HG02884 (cell line): ENCODE results near the gene BCO2.

Source experiments
- ATAC-seq: cut with Tn5 transposase; IDR thresholded peaks from one replicate; pipeline ENCODE4 v1.9.1; 2021; ENCODE audit warnings: mild to moderate bottlenecking, moderate library complexity; ENCODE audit not compliant: unreplicated experiment

Gene BCO2

GRCh38 chr11:112213753-112214152, 38.4 kb downstream of the BCO2 start:
- no peak for ATAC-seq

GRCh38 chr11:112215621-112216020, 40.3 kb downstream of the BCO2 start:
- ATAC-seq: no peak

- ATAC-seq: no peak
Measured at GRCh38 chr11:112216561-112217105, 41.3 kb downstream of the BCO2 start.

GRCh38 chr11:112219476-112220232, 44.3 kb downstream of the BCO2 start:
- peak; percentile 99 for ATAC-seq

GRCh38 chr11:112221274-112221835, 46.0 kb downstream of the BCO2 start:
- ATAC-seq: no peak

GRCh38 chr11:112222303-112222702, 47.0 kb downstream of the BCO2 start:
- ATAC-seq: no peak

GRCh38 chr11:112223121-112223520, 47.8 kb downstream of the BCO2 start:
- ATAC-seq: no peak

- no peak for ATAC-seq
Measured at GRCh38 chr11:112223754-112224532, 48.6 kb downstream of the BCO2 start.

GRCh38 chr11:112225753-112226061, 50.4 kb downstream of the BCO2 start:
- ATAC-seq: no peak

- peak; percentile 90 for ATAC-seq
Measured at GRCh38 chr11:112226062-112226830, 50.9 kb downstream of the BCO2 start, which contains the start of gene PTS. Gene PTS (plus strand): TSS chr11:112226428. CDS start chr11:112226444, 16 bp downstream.

GRCh38 chr11:112226831-112227401, 51.6 kb downstream of the BCO2 start:
- ATAC-seq: peak; percentile 53

- no peak for ATAC-seq
Measured at GRCh38 chr11:112227471-112227870, 52.2 kb downstream of the BCO2 start.

GRCh38 chr11:112228706-112229105, 53.4 kb downstream of the BCO2 start:
- no peak for ATAC-seq

- no peak for ATAC-seq
Measured at GRCh38 chr11:112229159-112229558, 53.8 kb downstream of the BCO2 start.

GRCh38 chr11:112229746-112230433, 54.6 kb downstream of the BCO2 start:
- ATAC-seq: no peak

- ATAC-seq: no peak
Measured at GRCh38 chr11:112231952-112232351, 56.6 kb downstream of the BCO2 start.

- ATAC-seq: no peak
Measured at GRCh38 chr11:112235750-112236390, 60.6 kb downstream of the BCO2 start.

- ATAC-seq: no peak
Measured at GRCh38 chr11:112237451-112237850, 62.1 kb downstream of the BCO2 start.

- ATAC-seq: no peak
Measured at GRCh38 chr11:112238041-112238440, 62.7 kb downstream of the BCO2 start.
